Thymus (tissue), 14 donors: Measurements from ENCODE around the gene KDM4E. TPM values are rescaled to one million over a fixed set of nuclear protein-coding genes. Genes with fewer than 3 reads are reported as not detected.

ENCODE experiments used
- DNase-seq, 9 donors: peaks; one replicate each; pipeline ENCODE4 v3.0.0-alpha.2; 2013; ENCODE audit warnings: low spot score in 9 of 9, low read depth in 6 of 9, missing footprints in 1 of 9
- H3K27ac ChIP-seq, 2 donors: one replicate each; pipeline ENCODE4 v1.5.1; 2013; ENCODE audit warnings: control low read depth in 1 of 2, low read depth in 1 of 2, low read length in 1 of 2, mild to moderate bottlenecking in 1 of 2, moderate library complexity in 1 of 2
- H3K27me3 ChIP-seq, 2 donors: one replicate each; pipeline ENCODE4 v1.5.1; 2013; ENCODE audit warnings: low read length in 1 of 2; ENCODE audit not compliant: control insufficient read depth in 2 of 2, insufficient read depth in 1 of 2
- H3K36me3 ChIP-seq, 2 donors: one replicate each; pipeline ENCODE4 v1.5.1; 2013; ENCODE audit warnings: low read length in 1 of 2, mild to moderate bottlenecking in 1 of 2, moderate library complexity in 1 of 2; ENCODE audit not compliant: control insufficient read depth in 2 of 2, insufficient read depth in 2 of 2
- H3K4me1 ChIP-seq, 2 donors: one replicate each; pipeline ENCODE4 v1.5.1; 2013; ENCODE audit warnings: low read length in 2 of 2; ENCODE audit not compliant: control insufficient read depth in 2 of 2, insufficient read depth in 2 of 2
- H3K4me3 ChIP-seq, 2 donors: one replicate each; pipeline ENCODE4 v1.5.1; 2013; ENCODE audit warnings: low read length in 2 of 2, control low read depth in 1 of 2, mild to moderate bottlenecking in 1 of 2
- H3K9me3 ChIP-seq, 2 donors: one replicate each; pipeline ENCODE4 v1.5.1; 2013; ENCODE audit warnings: low read length in 1 of 2, mild to moderate bottlenecking in 1 of 2; ENCODE audit not compliant: control insufficient read depth in 2 of 2, insufficient read depth in 1 of 2
- WGBS: extraction: QIAGEN DNeasy Blood & Tissue Kit; methylation state at CpG from one replicate; pipeline ENCODE4 v1.1.7; 2013; 5-methylcytosine and 5-hydroxymethylcytosine counted together
- long read RNA-seq, 10 donors: transcript quantifications; one replicate each; lab custom pipeline, GENCODE V29; 2026
- polyA plus RNA-seq: library from polyadenylated mRNA; stranded (reverse); fragments of 200-250 nt; gene quantifications from one replicate; pipeline ENCODE4 v1.2.3, GENCODE V29; 2013
- total RNA-seq: library from RNA; stranded (reverse); fragments of 120-200 nt; gene quantifications from one replicate; pipeline ENCODE4 v1.2.4, GENCODE V29; 2013
- donor health status: healthy.

KDM4E gene
- total RNA-seq (not detected), polyA plus RNA-seq (not detected)
- long read RNA-seq, donor 1 = 0 reads
- long read RNA-seq, donor 2 = 0 reads
- long read RNA-seq, donor 3 = 0 reads
- long read RNA-seq, donor 4 = 0 reads
- long read RNA-seq, donor 5 = 0 reads
- long read RNA-seq, donor 6 = 0 reads
- long read RNA-seq, donor 7 = 0 reads
- long read RNA-seq, donor 8 = 0 reads
- long read RNA-seq, donor 9 = 0 reads
- long read RNA-seq, donor 10 = 0 reads

GRCh38 chr11:95024958-95025357, at the start of gene KDM4E:
KDM4E (plus strand) TSS chr11:95025258; CDS start chr11:95025558, 300 bp downstream.
- no peak for DNase-seq
- H3K27ac ChIP-seq = no peak within 1 kb of the TSS
- no peaks in the 10 kb centered on the region for H3K4me1 ChIP-seq
- no peaks in the 10 kb centered on the region for H3K27me3 ChIP-seq
- H3K4me3 ChIP-seq = no peak within 1 kb of the TSS
- H3K36me3 ChIP-seq = no peaks in the 10 kb centered on the region
- no peaks in the 10 kb centered on the region for H3K9me3 ChIP-seq
- WGBS = 96% methylated on average over 1 of the region's 1 CpG

GRCh38 chr11:94975599-94975998, 49.5 kb upstream of the KDM4E start:
- no peak for DNase-seq
- no peaks in the 10 kb centered on the region for H3K27me3 ChIP-seq
- H3K4me1 ChIP-seq = peaks cover 0 to 6% of the 10 kb centered on the region in 2 donors
- H3K9me3 ChIP-seq = no peaks in the 10 kb centered on the region
- H3K4me3 ChIP-seq = no peak overlapping the region
- peaks cover 4 to 12% of the 10 kb centered on the region in 2 donors for H3K36me3 ChIP-seq
- H3K27ac ChIP-seq = no peak overlapping the region
- whole genome bisulfite sequencing = 100% methylated on average over 1 of the region's 1 CpG

DNA sequence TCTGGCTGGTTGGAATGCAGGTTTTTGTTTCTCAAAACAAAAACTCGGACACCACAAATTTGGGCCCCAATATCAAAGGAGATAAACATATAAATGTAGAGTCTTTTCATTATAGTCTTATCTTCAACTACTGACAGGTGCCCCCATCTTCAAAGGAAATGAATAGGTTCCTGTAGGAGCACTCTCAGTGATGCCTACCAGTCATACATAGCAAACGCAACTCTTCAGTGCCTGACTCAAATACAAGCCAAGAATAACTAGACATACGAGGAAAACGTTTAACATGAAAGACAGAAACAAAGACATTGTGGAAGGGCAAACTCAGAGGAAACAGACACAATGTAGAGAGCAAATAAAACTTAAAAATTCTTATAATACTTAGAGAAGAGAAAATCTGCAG, 37.7 kb upstream of the KDM4E start:
- Histone ChIP-seq H3K36me3 (no peaks in the 10 kb centered on the region), H3K4me3 (no peak overlapping the region), H3K27ac (no peak overlapping the region), H3K4me1 (no peaks in the 10 kb centered on the region), H3K27me3 (no peaks in the 10 kb centered on the region), H3K9me3 (no peaks in the 10 kb centered on the region)
- WGBS = 86% methylated on average over 4 of the region's 4 CpGs
- DNase-seq = no peak

DNA sequence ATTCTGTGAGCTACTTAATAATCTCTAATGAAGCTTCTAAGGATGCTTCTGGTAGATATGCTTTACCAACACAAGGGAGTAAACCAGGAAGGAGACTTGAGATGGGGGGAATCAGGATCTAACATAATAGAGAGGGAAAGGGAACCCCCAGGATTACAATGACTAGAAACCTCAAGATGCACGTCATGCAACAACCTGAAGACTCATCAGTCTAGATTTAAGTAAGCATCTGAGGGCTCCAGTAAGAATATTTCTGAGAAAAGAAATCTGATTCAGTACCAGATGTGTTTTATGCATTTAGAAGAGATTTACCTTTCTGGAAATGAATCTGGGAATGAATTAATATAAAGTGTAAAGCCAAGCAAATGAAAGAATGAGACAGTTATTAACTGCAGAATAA, 36.3 kb upstream of the KDM4E start:
- Histone ChIP-seq H3K36me3 (no peaks in the 10 kb centered on the region), H3K27me3 (no peaks in the 10 kb centered on the region)
- 93% methylated on average over 1 of the region's 1 CpG for WGBS

GRCh38 chr11:94993400-94993943, 31.6 kb upstream of the KDM4E start:
- 98% methylated on average over 2 of the region's 2 CpGs for WGBS
- H3K4me3 ChIP-seq = no peak overlapping the region
- no peak overlapping the region for H3K27ac ChIP-seq
- H3K9me3 ChIP-seq = no peaks in the 10 kb centered on the region
- no peak for DNase-seq
- H3K27me3 ChIP-seq = no peaks in the 10 kb centered on the region
- H3K4me1 ChIP-seq = no peaks in the 10 kb centered on the region
- H3K36me3 ChIP-seq = no peaks in the 10 kb centered on the region

More for the DNA sequence above, 36.3 kb upstream of the KDM4E start:
- Histone ChIP-seq H3K4me1 (no peaks in the 10 kb centered on the region), H3K27ac (no peak overlapping the region), H3K4me3 (no peak overlapping the region), H3K9me3 (no peaks in the 10 kb centered on the region)
- no peak for DNase-seq

- Histone ChIP-seq H3K4me1 (no peaks in the 10 kb centered on the region), H3K36me3 (no peaks in the 10 kb centered on the region), H3K27ac (no peak overlapping the region), H3K27me3 (no peaks in the 10 kb centered on the region), H3K9me3 (no peaks in the 10 kb centered on the region), H3K4me3 (no peak overlapping the region)
- no peak for DNase-seq
- WGBS = 98% methylated on average over 6 of the region's 6 CpGs
Measured at GRCh38 chr11:94997437-94997836, 27.6 kb upstream of the KDM4E start.

GRCh38 chr11:94998285-94998684, 26.8 kb upstream of the KDM4E start:
- H3K27me3 ChIP-seq = no peaks in the 10 kb centered on the region
- no peak overlapping the region for H3K4me3 ChIP-seq
- H3K4me1 ChIP-seq = no peaks in the 10 kb centered on the region
- 93% methylated on average over 13 of the region's 13 CpGs for WGBS
- no peaks in the 10 kb centered on the region for H3K9me3 ChIP-seq
- no peak overlapping the region for H3K27ac ChIP-seq
- H3K36me3 ChIP-seq = no peaks in the 10 kb centered on the region
- no peak for DNase-seq

GRCh38 chr11:95003716-95004115, 21.3 kb upstream of the KDM4E start:
- no peaks in the 10 kb centered on the region for H3K4me1 ChIP-seq
- no peaks in the 10 kb centered on the region for H3K9me3 ChIP-seq
- H3K27ac ChIP-seq = no peak overlapping the region
- H3K27me3 ChIP-seq = no peaks in the 10 kb centered on the region
- no peak for DNase-seq
- no peak overlapping the region for H3K4me3 ChIP-seq
- H3K36me3 ChIP-seq = no peaks in the 10 kb centered on the region

DNA sequence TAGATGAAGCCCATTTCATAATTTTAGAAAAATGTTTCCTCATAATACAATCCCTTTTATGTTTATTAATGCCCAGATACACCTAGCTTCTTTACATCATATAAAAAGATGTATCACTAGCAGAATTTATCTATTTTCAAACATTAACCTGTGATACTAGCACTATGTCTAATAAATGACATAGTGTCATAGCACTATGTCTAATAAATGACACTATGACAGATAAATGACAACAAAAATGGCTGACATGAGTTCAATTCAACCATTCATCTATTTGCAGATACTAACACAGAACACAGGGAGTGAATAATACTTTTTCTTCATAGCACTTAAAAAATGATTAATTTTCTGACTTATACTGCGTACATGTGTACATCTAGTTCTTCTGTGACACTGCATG, 19.4 kb upstream of the KDM4E start:
- no peak for DNase-seq
- Histone ChIP-seq H3K27ac (no peak overlapping the region), H3K9me3 (no peaks in the 10 kb centered on the region), H3K36me3 (no peaks in the 10 kb centered on the region), H3K27me3 (no peaks in the 10 kb centered on the region), H3K4me3 (no peak overlapping the region), H3K4me1 (no peaks in the 10 kb centered on the region)
- WGBS = 96% methylated on average over 1 of the region's 1 CpG
